Adipose tissue (tissue), 3 donors: ENCODE data around the gene DUSP21. TPM values are rescaled to one million over a fixed set of nuclear protein-coding genes. Genes with fewer than 3 reads are reported as not detected.
"Not testable (repeated sequence)": the region's sequence is repeated elsewhere in the genome, so short reads cannot be mapped to it uniquely, and the experiment has no call there.

Experiments
- H3K27ac ChIP-seq: one replicate; pipeline ENCODE4 v1.5.1; 2013; ENCODE audit warnings: low read depth, low read length
- WGBS, 3 donors: extraction: QIAGEN DNeasy Blood & Tissue Kit; methylation state at CpG; one replicate each; pipeline ENCODE4 v1.1.7; 2013; 5-methylcytosine and 5-hydroxymethylcytosine counted together
- polyA plus RNA-seq, 3 donors: library from polyadenylated mRNA; stranded (reverse); fragments of 200-250 nt; gene quantifications; one replicate each; pipeline ENCODE4 v1.2.3, GENCODE V29; 2013
- donor health status: healthy with polysubstance abuse.
- donor health status: Bipolar disorder and iron deficiency.
- donor health status: healthy.

DUSP21 gene
- polyA plus RNA-seq: not detected

- H3K27ac ChIP-seq: no peak within 1 kb of the TSS
- 89 to 95% (median 93%) methylated on average over 12 to 16 of the region's 16 CpGs for WGBS, 3 donors
Measured at GRCh38 chrX:44843753-44844152, at the start of gene DUSP21. Gene DUSP21, plus strand, starts transcription at chrX:44844021. Its CDS starts 112 bp downstream, at chrX:44844133.

- WGBS, 3 donors: 40 to 75% (median 51%) methylated on average over 3 of the region's 3 CpGs
- no peak overlapping the region for H3K27ac ChIP-seq
Measured at GRCh38 chrX:44795945-44796450, 47.8 kb upstream of the DUSP21 start.

- WGBS, 3 donors: 84 to 92% (median 87%) methylated on average over 2 of the region's 2 CpGs
- no peak overlapping the region for H3K27ac ChIP-seq
Measured at GRCh38 chrX:44802613-44803012, 41.2 kb upstream of the DUSP21 start.

- H3K27ac ChIP-seq: no peak overlapping the region
Measured at GRCh38 chrX:44815681-44816080, 28.1 kb upstream of the DUSP21 start.

- 93 to 95% (median 94%) methylated on average over 2 of the region's 2 CpGs for WGBS, 3 donors
- H3K27ac ChIP-seq: no peak overlapping the region
Measured at GRCh38 chrX:44816367-44816766, 27.5 kb upstream of the DUSP21 start.

GRCh38 chrX:44817029-44817428 is 26.8 kb upstream of the DUSP21 start:
- WGBS, 3 donors: 91 to 95% (median 94%) methylated on average over 7 of the region's 7 CpGs
- H3K27ac ChIP-seq: no peak overlapping the region

- no peak overlapping the region for H3K27ac ChIP-seq
Measured at GRCh38 chrX:44822601-44823000, 21.2 kb upstream of the DUSP21 start.

GRCh38 chrX:44823193-44823592 is 20.6 kb upstream of the DUSP21 start:
- not testable (repeated sequence) for H3K27ac ChIP-seq
- 96 to 100% (median 100%) methylated on average over 2 of the region's 2 CpGs for WGBS, 3 donors

- 75 to 86% (median 75%) methylated on average over 4 of the region's 4 CpGs for WGBS, 3 donors
Measured at GRCh38 chrX:44828008-44828605, 15.7 kb upstream of the DUSP21 start.

GRCh38 chrX:44829832-44830231 is 14.0 kb upstream of the DUSP21 start:
- 23 to 62% (median 59%) methylated on average over 2 of the region's 2 CpGs for WGBS, 3 donors
- no peak overlapping the region for H3K27ac ChIP-seq

More at GRCh38 chrX:44828008-44828605, 15.7 kb upstream of the DUSP21 start:
- no peak overlapping the region for H3K27ac ChIP-seq

GRCh38 chrX:44842550-44843317 is 1.1 kb upstream of the DUSP21 start:
- 87 to 93% (median 92%) methylated on average over 10 of the region's 10 CpGs for WGBS, 3 donors

GRCh38 chrX:44843318-44843702 is 511 bp upstream of the DUSP21 start:
- 68 to 94% (median 85%) methylated on average over 2 of the region's 2 CpGs for WGBS, 3 donors
- no peak overlapping the region for H3K27ac ChIP-seq

More at GRCh38 chrX:44842550-44843317, 1.1 kb upstream of the DUSP21 start:
- no peak overlapping the region for H3K27ac ChIP-seq

GRCh38 chrX:44844204-44844603 is 383 bp downstream of the DUSP21 start:
- 94 to 98% (median 98%) methylated on average over 24 to 26 of the region's 26 CpGs for WGBS, 3 donors

GRCh38 chrX:44850891-44851290 is 7.1 kb downstream of the DUSP21 start:
- 88 to 93% (median 91%) methylated on average over 6 of the region's 6 CpGs for WGBS, 3 donors
- not testable (repeated sequence) for H3K27ac ChIP-seq

More at GRCh38 chrX:44844204-44844603, 383 bp downstream of the DUSP21 start:
- no peak overlapping the region for H3K27ac ChIP-seq

GRCh38 chrX:44871114-44871645 is 27.4 kb downstream of the DUSP21 start:
- 29 to 76% (median 70%) methylated on average over 15 to 16 of the region's 16 CpGs for WGBS, 3 donors
- no peak overlapping the region for H3K27ac ChIP-seq

GRCh38 chrX:44871931-44872820 is 28.4 kb downstream of the DUSP21 start:
- 0 to 1% (median 0%) methylated on average over 34 to 60 of the region's 60 CpGs for WGBS, 3 donors

GRCh38 chrX:44872821-44873414 is 29.1 kb downstream of the DUSP21 start, which contains the start of gene KDM6A:
Gene KDM6A, plus strand, starts transcription at chrX:44873188. Its CDS starts 364 bp downstream, at chrX:44873552.
- WGBS, 3 donors: 0 to 1% (median 0%) methylated on average over 7 to 56 of the region's 61 CpGs
- peak within 1 kb of the TSS; percentile 98 for H3K27ac ChIP-seq

More at GRCh38 chrX:44871931-44872820, 28.4 kb downstream of the DUSP21 start:
- H3K27ac ChIP-seq: no peak overlapping the region
